GM13976 (cell line): ENCODE results near the gene PCDH7.

ENCODE experiments used
- DNase-seq: peaks from one replicate; pipeline ENCODE4 v3.0.0; 2012; ENCODE audit warnings: low spot score
- in situ Hi-C: fragments of 300-500 bp; cut with MboI; formaldehyde crosslinking; loops from one replicate; pipeline ENCODE4 v1.12.0; 2022; ENCODE audit warnings: low sequenced_read_pairs, mixed read lengths, inconsistent platforms; ENCODE audit not compliant: unreplicated experiment
- TF ChIP-seq, protein P1 (sequence below): IDR thresholded peaks from 2 replicates; pipeline ENCODE4 v1.5.1; 2012; ENCODE audit warnings: borderline replicate concordance, mild to moderate bottlenecking; ENCODE audit not compliant: insufficient read depth; ENCODE audit errors: extremely low read depth, missing control alignments, control extremely low read depth

PCDH7 gene

GRCh38 chr4:30721185-30722091 is 1.3 kb downstream of the PCDH7 start:
- in situ Hi-C loops = no loop called here
- TF ChIP-seq, protein P1, sequence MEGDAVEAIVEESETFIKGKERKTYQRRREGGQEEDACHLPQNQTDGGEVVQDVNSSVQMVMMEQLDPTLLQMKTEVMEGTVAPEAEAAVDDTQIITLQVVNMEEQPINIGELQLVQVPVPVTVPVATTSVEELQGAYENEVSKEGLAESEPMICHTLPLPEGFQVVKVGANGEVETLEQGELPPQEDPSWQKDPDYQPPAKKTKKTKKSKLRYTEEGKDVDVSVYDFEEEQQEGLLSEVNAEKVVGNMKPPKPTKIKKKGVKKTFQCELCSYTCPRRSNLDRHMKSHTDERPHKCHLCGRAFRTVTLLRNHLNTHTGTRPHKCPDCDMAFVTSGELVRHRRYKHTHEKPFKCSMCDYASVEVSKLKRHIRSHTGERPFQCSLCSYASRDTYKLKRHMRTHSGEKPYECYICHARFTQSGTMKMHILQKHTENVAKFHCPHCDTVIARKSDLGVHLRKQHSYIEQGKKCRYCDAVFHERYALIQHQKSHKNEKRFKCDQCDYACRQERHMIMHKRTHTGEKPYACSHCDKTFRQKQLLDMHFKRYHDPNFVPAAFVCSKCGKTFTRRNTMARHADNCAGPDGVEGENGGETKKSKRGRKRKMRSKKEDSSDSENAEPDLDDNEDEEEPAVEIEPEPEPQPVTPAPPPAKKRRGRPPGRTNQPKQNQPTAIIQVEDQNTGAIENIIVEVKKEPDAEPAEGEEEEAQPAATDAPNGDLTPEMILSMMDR = no peak

DNA sequence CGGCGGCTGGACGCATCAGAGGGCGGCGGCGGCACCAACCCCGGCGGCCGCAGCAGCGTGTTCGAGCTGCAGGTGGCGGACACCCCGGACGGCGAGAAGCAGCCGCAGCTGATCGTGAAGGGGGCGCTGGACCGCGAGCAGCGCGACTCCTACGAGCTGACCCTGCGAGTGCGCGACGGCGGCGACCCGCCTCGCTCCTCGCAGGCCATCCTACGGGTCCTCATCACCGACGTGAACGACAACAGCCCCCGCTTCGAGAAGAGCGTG is 1.9 kb downstream of the PCDH7 start:
- TF ChIP-seq, protein P1 = no peak
- in situ Hi-C loops = no loop called here
- DNase-seq = no peak

More at GRCh38 chr4:30721185-30722091, 1.3 kb downstream of the PCDH7 start:
- DNase-seq = peak; percentile 31

DNA sequence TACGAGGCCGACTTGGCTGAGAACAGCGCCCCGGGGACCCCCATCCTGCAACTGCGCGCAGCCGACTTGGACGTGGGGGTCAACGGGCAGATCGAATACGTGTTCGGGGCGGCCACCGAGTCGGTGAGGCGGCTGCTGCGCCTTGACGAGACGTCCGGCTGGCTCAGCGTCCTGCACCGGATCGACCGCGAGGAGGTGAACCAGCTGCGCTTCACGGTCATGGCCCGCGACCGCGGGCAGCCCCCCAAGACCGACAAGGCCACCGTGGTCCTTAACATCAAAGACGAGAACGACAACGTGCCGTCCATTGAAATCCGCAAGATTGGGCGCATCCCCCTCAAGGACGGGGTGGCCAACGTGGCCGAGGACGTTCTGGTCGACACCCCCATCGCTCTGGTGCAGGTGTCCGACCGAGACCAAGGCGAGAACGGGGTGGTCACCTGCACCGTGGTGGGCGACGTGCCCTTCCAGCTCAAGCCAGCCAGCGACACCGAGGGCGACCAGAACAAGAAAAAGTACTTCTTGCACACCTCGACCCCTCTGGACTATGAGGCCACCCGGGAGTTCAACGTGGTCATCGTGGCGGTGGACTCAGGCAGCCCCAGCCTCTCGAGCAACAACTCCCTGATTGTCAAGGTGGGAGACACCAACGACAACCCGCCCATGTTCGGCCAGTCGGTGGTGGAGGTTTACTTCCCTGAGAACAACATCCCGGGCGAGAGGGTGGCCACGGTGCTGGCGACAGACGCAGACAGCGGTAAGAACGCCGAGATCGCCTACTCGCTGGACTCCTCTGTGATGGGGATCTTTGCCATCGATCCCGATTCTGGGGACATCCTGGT is 2.4 kb downstream of the PCDH7 start:
- DNase-seq = peak; percentile 12
- in situ Hi-C loops = no loop called here
- TF ChIP-seq, protein P1 = no peak

DNA sequence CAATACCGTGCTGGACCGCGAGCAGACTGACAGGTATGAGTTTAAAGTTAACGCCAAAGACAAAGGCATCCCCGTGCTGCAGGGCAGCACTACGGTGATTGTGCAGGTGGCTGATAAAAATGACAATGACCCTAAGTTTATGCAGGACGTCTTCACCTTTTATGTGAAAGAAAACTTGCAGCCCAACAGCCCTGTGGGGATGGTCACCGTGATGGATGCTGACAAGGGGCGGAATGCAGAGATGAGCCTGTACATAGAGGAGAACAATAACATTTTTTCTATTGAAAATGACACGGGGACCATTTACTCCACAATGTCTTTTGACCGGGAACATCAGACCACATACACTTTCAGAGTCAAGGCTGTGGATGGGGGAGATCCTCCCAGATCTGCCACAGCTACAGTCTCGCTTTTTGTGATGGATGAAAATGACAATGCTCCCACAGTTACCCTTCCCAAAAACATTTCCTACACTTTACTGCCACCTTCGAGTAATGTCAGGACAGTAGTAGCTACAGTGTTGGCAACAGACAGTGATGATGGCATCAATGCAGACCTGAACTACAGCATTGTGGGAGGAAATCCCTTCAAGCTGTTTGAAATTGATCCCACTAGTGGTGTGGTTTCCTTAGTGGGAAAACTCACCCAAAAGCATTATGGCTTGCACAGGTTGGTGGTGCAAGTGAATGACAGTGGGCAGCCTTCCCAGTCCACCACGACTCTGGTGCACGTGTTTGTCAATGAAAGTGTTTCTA is 3.2 kb downstream of the PCDH7 start:
- in situ Hi-C loops = no loop called here
- TF ChIP-seq, protein P1 = no peak
- no peak for DNase-seq

GRCh38 chr4:30724247-30724646 is 4.1 kb downstream of the PCDH7 start:
- in situ Hi-C loops = no loop called here
- no peak for DNase-seq
- TF ChIP-seq, protein P1 = no peak

DNA sequence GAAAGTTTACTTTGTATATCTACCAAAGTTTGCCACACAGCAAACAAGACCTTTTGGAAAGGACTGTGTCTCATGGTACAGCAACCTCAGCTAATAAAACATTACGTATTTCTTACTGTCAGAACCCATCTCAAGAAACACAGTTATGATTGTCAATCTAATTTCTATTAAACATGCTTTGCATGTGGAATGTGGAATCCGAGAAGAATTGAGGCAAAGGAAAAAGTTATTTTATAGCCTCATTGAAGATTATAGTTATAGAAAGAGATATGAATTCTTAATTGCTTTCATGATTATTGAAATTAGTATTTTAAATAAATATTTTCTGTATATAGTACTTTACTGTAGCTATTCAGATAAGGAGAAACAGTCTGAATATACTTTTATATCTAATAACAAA is 5.4 kb downstream of the PCDH7 start:
- TF ChIP-seq, protein P1 = no peak
- in situ Hi-C loops = no loop called here

More for the DNA sequence above, 5.4 kb downstream of the PCDH7 start:
- DNase-seq = no peak
